ENCODE results near the gene CGNL1.

The CGNL1 gene

GRCh38 chr15:57592426-57592825 is 216.1 kb downstream of the CGNL1 start:
- no peaks in the 10 kb centered on the region for H3K9me3 Mint-ChIP-seq
- no peak for ATAC-seq
- peaks cover 62% of the 10 kb centered on the region for H3K27me3 Mint-ChIP-seq
- no peak overlapping the region for H3K27ac Mint-ChIP-seq
- no peak for DNase-seq
- no peak overlapping the region for H3K4me3 Mint-ChIP-seq
- H3K4me1 Mint-ChIP-seq: peaks cover 9% of the 10 kb centered on the region

- Mint-ChIP-seq H3K9me3 (no peaks in the 10 kb centered on the region), H3K4me1 (peaks cover 6% of the 10 kb centered on the region), H3K4me3 (no peak overlapping the region), H3K27me3 (peaks cover 62% of the 10 kb centered on the region), H3K27ac (no peak overlapping the region)
- DNase-seq (no peak), ATAC-seq (no peak)
Measured at GRCh38 chr15:57592836-57593420, 216.6 kb downstream of the CGNL1 start.

- H3K27ac Mint-ChIP-seq: no peak overlapping the region
- H3K9me3 Mint-ChIP-seq: no peaks in the 10 kb centered on the region
- peaks cover 6% of the 10 kb centered on the region for H3K4me1 Mint-ChIP-seq
- H3K27me3 Mint-ChIP-seq: peaks cover 49% of the 10 kb centered on the region
- H3K4me3 Mint-ChIP-seq: no peak overlapping the region
- DNase-seq (no peak), ATAC-seq (no peak)
Measured at GRCh38 chr15:57594479-57594878, 218.2 kb downstream of the CGNL1 start.

DNA sequence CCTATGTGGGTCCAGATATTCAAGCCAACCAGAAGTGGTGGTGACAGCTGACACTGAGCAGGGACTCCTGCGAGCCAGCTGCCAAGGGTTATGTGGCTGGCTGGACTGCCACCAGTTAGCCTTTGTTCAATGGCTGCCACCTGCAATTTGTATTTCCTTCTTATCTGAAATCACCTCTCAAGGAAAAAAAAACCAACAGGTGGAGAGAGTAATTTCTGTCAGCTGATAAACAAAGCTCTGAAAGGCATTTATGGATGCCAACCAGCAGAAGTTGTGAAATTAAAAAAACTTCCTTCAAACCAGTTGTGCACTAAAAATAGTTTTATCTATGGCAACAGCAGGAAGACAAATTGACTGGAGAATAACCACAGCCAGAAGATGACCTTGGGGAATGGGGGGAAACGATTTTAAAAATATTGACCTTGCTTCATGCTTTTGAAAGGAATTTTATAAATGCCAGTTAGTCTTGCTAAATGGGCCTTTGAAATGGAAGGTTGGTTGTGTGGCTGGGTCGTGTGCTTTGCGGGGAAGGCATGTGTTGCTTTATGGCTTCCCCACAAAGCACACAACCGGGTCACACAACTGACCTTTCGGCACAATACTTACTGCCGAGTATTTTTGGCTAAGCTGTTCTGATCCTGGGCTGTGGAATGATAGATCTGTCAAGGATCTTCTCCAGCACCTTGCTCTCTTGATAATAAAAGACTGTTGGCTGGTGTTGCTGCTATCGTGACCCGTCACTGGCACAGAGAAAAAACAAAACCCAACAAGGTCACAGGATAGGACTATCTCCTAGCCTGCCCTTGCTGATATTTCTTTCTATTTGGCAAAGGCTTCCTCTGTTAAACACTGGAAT is 218.9 kb downstream of the CGNL1 start:
- Mint-ChIP-seq H3K27me3 (peaks cover 42% of the 10 kb centered on the region), H3K9me3 (no peaks in the 10 kb centered on the region), H3K27ac (no peak overlapping the region), H3K4me1 (peaks cover 6% of the 10 kb centered on the region), H3K4me3 (no peak overlapping the region)
- DNase-seq (no peak), ATAC-seq (no peak)

- peaks cover 2% of the 10 kb centered on the region for H3K4me1 Mint-ChIP-seq
- H3K9me3 Mint-ChIP-seq: no peaks in the 10 kb centered on the region
- no peak overlapping the region for H3K27ac Mint-ChIP-seq
- DNase-seq (no peak), ATAC-seq (no peak)
- peaks cover 34% of the 10 kb centered on the region for H3K27me3 Mint-ChIP-seq
- H3K4me3 Mint-ChIP-seq: no peak overlapping the region
Measured at GRCh38 chr15:57596301-57596855, 220.1 kb downstream of the CGNL1 start.

- ATAC-seq (no peak), DNase-seq (no peak)
- Mint-ChIP-seq H3K4me3 (no peak overlapping the region), H3K9me3 (no peaks in the 10 kb centered on the region), H3K4me1 (no peaks in the 10 kb centered on the region), H3K27ac (no peak overlapping the region), H3K27me3 (peaks cover 35% of the 10 kb centered on the region)
Measured at GRCh38 chr15:57596978-57597377, 220.7 kb downstream of the CGNL1 start.

- DNase-seq: no peak
- H3K4me3 Mint-ChIP-seq: no peak overlapping the region
- no peaks in the 10 kb centered on the region for H3K4me1 Mint-ChIP-seq
- H3K27me3 Mint-ChIP-seq: peaks cover 34% of the 10 kb centered on the region
- ATAC-seq: no peak
- no peaks in the 10 kb centered on the region for H3K9me3 Mint-ChIP-seq
- H3K27ac Mint-ChIP-seq: no peak overlapping the region
Measured at GRCh38 chr15:57597431-57597830, 221.1 kb downstream of the CGNL1 start.

DNA sequence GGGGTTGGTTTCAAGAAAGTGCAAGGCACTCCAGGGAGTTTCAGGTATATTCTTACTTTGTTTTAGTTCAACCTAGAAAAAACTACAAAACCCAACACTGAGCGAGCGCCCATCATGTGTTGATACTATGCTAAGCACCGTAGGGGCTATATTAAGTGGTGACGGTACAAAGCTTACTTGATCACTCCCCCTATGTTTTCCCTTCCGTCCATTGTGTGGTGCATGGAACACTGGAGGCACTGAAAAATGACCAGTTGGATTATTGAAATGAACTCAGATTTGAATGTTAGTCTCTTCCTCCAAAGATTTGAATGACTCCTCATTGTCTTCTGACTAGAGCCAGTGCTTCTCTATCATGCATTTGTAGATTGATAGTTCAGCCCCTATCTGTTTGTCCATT is 222.0 kb downstream of the CGNL1 start:
- ATAC-seq: no peak
- H3K4me3 Mint-ChIP-seq: no peak overlapping the region
- DNase-seq: no peak
- H3K27me3 Mint-ChIP-seq: peaks cover 26% of the 10 kb centered on the region
- H3K4me1 Mint-ChIP-seq: no peaks in the 10 kb centered on the region
- no peaks in the 10 kb centered on the region for H3K9me3 Mint-ChIP-seq
- no peak overlapping the region for H3K27ac Mint-ChIP-seq

DNA sequence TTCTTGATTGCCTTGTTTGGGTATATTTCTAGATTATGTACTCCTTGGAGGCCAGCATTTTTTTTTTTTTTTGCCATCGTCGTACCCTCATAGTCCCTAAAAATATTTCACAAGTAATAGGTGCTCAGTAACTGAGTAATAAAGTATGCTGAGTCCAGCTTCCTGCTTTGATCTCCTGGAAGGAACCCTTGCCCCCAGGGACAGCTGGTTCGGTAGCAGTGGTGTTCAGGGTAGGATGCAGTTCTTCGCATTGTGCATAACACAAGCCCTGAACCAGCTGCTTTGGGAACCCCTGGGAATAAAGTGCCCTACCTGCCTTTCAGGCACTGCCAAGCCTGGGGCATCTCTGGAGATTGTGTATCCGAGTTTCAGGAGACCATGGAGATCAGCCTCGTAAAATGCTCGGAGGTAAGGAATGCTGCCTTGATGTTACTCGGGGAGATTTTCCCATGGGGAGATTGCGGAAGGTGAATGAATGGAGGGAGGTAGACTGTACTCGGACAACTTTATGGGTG is 223.0 kb downstream of the CGNL1 start:
- Mint-ChIP-seq H3K4me3 (no peak overlapping the region), H3K9me3 (no peaks in the 10 kb centered on the region), H3K27ac (no peak overlapping the region), H3K4me1 (no peaks in the 10 kb centered on the region), H3K27me3 (peaks cover 23% of the 10 kb centered on the region)
- ATAC-seq (no peak), DNase-seq (no peak)

GRCh38 chr15:57600197-57600596 is 223.9 kb downstream of the CGNL1 start:
- Mint-ChIP-seq H3K27ac (no peak overlapping the region), H3K4me3 (no peak overlapping the region), H3K9me3 (no peaks in the 10 kb centered on the region), H3K4me1 (no peaks in the 10 kb centered on the region), H3K27me3 (peaks cover 27% of the 10 kb centered on the region)
- DNase-seq (no peak), ATAC-seq (no peak)

Measured in stimulated activated naive CD8-positive, alpha-beta T cell treated with anti-CD3 and anti-CD28 coated beads, Interleukin-15, amount 100 ng/mL, for 72 hours (primary cell).